ENCODE data around the gene CKAP2L. TPM values are rescaled to one million over a fixed set of nuclear protein-coding genes. Genes with fewer than 3 reads are reported as not detected.
A peak's percentile ranks its signal among the peaks of the same experiment; 100 is the strongest.

CKAP2L gene
- total RNA-seq, 2 donors from 2014 or later = 6.4 to 13.5 TPM

GRCh38 chr2:112688086-112688880 lies 76.1 kb downstream of the CKAP2L start:
- no peak for TF ChIP-seq CTCF (IDR thresholded peaks at IDR 0.05)
- Histone ChIP-seq H3K9me3 (no peaks in the 10 kb centered on the region), H3K9ac (ENCODE audit: low read depth in 2 of 2, low read length in 2 of 2) (no peak overlapping the region), H3K27ac (peak overlapping the region; percentile 40), H3K27me3 (no peaks in the 10 kb centered on the region), H3K36me3 (no peaks in the 10 kb centered on the region), H3K4me3 (no peak overlapping the region), H3K4me1 (peaks cover 5% of the 10 kb centered on the region)
- DNase-seq = peak; percentile 44
- intact Hi-C loops (cut with DNase I) = loop anchor here (2.0 kb wide), 1 partner anchor 61 kb away; no protein-coding TSS in a partner anchor

- Histone ChIP-seq H3K9ac (ENCODE audit: low read depth in 2 of 2, low read length in 2 of 2) (no peak overlapping the region), H3K27me3 (no peaks in the 10 kb centered on the region), H3K36me3 (no peaks in the 10 kb centered on the region), H3K4me1 (peaks cover 5% of the 10 kb centered on the region), H3K27ac (no peak overlapping the region), H3K9me3 (no peaks in the 10 kb centered on the region), H3K4me3 (no peak overlapping the region)
- no peak for DNase-seq
- intact Hi-C loops (cut with DNase I) = no loop called here
- TF ChIP-seq CTCF (IDR thresholded peaks at IDR 0.05) = no peak
Observed at GRCh38 chr2:112687522-112687921, 76.9 kb downstream of the CKAP2L start.

Other genes starting within 250 kb of the CKAP2L start
- gene POLR1B, start 222.1 kb downstream of the CKAP2L start, total RNA-seq = 10 to 100 TPM; 13.5 to 29.6 TPM
- 10 to 100 TPM; 27.0 to 39.5 TPM for gene CHCHD5, start 180.0 kb downstream of the CKAP2L start, total RNA-seq
- gene SLC20A1, start 118.7 kb downstream of the CKAP2L start, total RNA-seq = 100 to 1,000 TPM in 1 of 2 donors, 10 to 100 TPM in 1; 50.9 to 119 TPM
- not detected for gene NT5DC4, start 43.6 kb downstream of the CKAP2L start, total RNA-seq
- under 1 TPM in 1 of 2 donors, not detected in 1; 0.45 TPM for gene IL1A, start 19.9 kb upstream of the CKAP2L start, total RNA-seq
- gene IL1B, start 72.2 kb upstream of the CKAP2L start, total RNA-seq = 1 to 10 TPM; 1.6 to 5.7 TPM
- gene IL37, start 146.6 kb upstream of the CKAP2L start, total RNA-seq = under 1 TPM in 1 of 2 donors, not detected in 1; 0.99 TPM
- under 1 TPM; 0.40 to 0.69 TPM for gene IL36G, start 213.4 kb upstream of the CKAP2L start, total RNA-seq
- gene IL36A, start 240.8 kb upstream of the CKAP2L start, total RNA-seq = not detected